ENCODE data around the gene NADK.
A peak's percentile ranks its signal among the peaks of the same experiment; 100 is the strongest.

Gene NADK

DNA sequence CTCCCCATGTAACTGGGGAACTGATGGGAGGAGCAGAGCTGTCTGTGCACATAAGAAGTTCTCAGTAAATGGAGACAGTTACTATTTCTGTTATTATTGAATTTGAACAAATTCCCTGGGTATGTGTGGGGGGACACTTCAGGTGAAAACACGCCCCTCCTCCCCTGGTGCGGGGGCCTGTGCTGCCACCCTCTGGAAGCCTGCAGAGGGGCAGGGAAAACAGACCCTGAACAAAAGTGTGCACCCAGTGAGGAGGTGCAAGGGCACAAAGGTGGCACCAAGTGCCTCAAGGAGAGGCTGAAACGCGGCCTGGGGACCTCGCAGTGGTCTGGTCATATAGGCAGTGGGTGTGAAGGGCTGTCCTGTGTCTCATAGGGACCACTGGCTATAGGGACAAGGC, 18.2 kb upstream of the NADK start:
- TF ChIP-seq GATA2 (IDR thresholded peaks at IDR 0.05; ENCODE audit: low read depth, low read length) (no peak), GATA3 (IDR thresholded peaks at IDR 0.05; ENCODE audit: low read depth, low read length) (no peak)

DNA sequence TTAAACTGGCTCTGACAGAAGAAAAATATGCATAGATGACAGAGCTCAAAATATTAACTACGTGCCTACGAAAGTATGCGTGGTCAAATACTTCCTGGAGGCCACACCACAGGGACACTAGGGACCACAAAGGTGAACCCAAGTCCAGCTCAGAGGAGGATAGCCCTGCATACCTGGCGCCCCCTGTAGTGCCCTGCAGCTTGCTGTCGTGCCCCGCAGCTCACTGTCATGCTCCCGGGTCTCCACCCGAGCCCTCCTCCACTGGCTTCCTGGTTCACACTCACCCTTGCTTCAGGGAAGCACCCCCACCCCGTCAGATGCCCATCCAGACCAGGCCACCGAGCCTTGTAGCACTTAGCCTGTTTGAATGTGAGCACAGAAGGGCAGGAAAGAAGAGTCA, 16.7 kb upstream of the NADK start:
- no peak for TF ChIP-seq GATA3 (IDR thresholded peaks at IDR 0.05; ENCODE audit: low read depth, low read length)
- TF ChIP-seq GATA2 (IDR thresholded peaks at IDR 0.05; ENCODE audit: low read depth, low read length), result no peak

DNA sequence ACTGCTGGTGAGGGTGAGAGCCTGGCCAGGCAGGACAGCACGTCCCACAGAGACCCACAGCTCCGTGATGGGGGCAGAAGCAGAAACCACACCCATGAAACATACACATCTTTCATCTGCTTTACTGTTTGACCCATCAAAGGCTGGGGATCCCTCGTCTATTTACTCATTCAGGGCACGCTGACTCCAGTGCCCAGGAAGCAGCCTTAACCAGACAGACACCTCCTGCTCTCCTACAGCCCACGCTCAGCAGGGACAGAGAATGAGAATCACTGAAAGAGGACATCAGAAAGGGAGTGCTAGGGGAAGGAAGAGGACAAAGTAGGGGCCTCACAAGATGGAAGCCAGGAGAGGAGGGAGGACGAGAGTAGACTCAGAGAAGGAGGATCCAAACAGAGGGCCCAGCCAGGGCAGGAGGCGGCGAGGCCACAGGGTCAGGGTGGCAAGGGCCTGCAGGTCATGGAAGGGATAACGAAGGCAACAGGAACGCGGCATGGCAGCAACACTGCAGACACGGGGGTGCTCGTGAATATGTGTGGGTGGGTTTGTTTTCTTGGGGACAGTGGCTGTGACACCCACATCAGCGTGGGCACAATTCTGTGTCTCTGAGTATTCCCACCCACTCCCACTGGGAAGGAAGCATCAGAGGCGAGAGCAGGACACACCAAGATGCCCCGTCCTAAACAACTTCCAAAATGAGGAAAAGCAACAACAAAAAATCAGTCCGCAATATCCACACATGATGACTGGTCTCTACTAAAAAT, 15.4 kb upstream of the NADK start:
- TF ChIP-seq GATA3 (IDR thresholded peaks at IDR 0.05; ENCODE audit: low read depth, low read length), result no peak
- no peak for TF ChIP-seq GATA2 (IDR thresholded peaks at IDR 0.05; ENCODE audit: low read depth, low read length)

DNA sequence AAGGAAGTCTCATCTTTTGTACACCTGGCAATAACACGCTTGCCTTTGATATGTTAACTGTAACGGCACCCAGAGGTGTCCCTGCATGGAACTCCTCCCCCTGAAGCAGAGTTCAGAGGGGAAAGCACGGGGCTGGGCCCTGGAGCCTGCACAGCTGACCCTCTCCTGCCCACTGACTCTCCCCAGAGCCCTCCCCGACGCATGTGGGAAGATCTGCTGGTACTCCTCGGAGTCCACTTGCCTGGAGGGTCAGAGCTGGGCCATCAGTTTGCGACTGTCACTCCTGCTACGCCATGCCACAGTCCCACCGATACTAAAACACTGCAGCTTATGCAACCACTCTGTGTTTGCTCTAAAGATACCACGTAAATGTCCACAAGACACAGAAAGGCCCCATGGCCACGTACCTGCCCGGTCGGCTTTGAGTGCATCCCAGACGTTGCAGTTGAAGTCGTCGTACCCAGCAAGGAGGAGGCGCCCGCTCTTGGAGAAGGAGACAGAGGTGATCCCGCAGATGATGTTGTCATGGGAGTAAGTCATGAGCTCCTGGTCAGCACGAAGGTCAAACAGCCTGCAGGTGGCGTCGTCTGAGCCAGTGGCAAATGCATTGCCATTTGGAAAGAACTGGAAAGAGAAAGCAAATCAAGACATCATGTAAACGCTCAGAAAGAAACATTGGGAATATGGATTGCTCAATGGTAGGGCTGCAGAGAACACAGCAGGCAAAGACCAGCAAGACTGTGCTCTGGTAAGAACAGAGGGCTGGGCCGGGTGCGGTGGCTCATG, 10.6 kb upstream of the NADK start:
- TF ChIP-seq GATA3 (IDR thresholded peaks at IDR 0.05; ENCODE audit: low read depth, low read length) (no peak), GATA2 (IDR thresholded peaks at IDR 0.05; ENCODE audit: low read depth, low read length) (no peak)

DNA sequence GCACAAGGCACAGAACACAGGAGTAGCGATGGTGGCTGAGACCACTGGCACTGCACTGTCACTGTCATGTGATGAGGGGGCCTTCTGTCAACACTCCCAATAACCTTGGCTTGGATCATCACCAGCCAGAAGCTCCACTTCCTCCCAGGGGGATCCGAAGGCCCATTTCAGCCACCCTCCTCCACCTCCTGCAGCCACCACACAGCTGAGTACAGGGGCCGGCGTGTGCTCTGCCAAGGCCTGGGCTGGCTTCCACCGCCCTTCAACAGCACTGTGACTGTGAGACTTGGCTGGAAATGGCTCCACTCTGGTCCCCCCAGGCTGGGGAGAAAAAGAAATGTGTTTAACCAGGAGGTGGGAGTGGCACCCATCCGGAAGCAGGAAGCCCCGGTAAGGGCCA, 9.9 kb upstream of the NADK start:
- TF ChIP-seq GATA2 (IDR thresholded peaks at IDR 0.05; ENCODE audit: low read depth, low read length), result no peak
- no peak for TF ChIP-seq GATA3 (IDR thresholded peaks at IDR 0.05; ENCODE audit: low read depth, low read length)

DNA sequence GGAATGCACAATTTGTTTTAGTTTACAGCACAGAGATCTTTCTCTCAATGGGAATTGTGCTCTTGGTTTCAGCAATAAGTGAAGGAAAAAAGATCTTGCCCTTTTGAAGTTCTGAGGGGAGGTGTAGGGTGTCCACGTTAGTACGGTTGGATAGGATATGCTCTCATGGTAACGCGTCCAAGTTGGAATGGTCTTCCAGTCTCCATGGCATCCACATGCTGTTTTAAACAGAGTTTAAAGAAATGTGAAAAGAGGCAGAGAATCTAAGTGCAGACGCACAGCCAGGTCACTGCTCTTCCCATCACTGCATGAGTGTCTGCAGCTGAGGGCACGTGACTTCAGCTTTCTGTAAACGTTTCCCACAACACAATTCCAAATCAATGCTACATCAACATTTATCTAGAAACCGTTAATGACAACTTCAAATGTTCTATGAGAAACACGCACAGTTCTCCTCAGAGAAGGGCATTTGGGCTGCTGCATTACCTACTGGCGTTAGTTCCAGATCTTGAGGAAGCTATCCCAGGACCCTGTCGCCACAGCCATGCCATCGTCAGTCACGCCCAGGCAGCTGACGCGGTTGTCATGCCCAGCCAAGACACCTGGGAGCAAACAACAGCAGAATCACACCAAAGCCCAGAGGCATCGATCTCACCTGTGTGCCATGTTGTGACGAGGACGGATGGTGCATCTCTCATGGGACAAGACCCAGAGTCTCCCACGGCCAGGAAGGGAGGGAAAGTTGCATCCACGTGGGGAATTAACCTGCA, 8.8 kb upstream of the NADK start:
- no peak for TF ChIP-seq GATA2 (IDR thresholded peaks at IDR 0.05; ENCODE audit: low read depth, low read length)
- TF ChIP-seq GATA3 (IDR thresholded peaks at IDR 0.05; ENCODE audit: low read depth, low read length), result no peak

DNA sequence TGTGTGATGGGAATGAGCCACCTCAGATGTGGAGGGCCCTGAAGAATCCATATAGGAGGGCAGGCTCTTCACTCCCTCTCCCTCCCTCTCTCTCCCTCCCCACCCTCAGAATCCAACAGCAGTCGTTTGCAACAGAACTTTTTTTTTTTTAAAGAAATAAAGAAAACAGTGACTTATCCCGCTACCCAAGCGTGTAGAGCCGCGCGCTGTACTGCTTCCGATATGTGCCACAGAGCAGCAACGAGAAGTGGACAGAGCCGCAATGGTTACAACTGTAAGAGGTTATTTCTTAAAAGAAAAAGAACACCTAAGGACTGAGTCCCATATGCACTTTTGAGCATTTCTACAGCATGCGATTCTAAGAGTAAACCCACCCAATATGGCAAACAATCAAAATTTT, 7.4 kb upstream of the NADK start:
- TF ChIP-seq GATA3 (IDR thresholded peaks at IDR 0.05; ENCODE audit: low read depth, low read length) (no peak), GATA2 (IDR thresholded peaks at IDR 0.05; ENCODE audit: low read depth, low read length) (no peak)

DNA sequence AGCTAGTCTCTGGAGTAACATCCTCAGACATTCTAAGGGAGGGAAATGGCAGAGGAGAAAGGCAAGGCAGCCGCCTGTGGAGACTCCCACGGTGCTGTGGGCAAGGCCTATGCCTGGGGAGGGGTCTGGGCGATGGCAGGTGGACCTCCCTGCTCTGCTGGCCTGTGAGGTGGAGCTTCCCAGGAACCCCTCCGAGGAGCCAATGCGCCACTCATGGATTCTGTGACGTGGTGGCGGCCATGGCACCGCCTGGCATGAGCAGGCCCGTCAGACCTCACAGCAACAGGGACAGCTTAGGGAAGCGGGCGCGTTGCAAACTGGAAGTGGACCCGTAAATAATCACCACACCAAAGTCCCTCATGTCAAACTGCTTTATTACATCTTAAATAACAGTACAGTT, 6.7 kb upstream of the NADK start:
- TF ChIP-seq GATA3 (IDR thresholded peaks at IDR 0.05; ENCODE audit: low read depth, low read length) (no peak), GATA2 (IDR thresholded peaks at IDR 0.05; ENCODE audit: low read depth, low read length) (no peak)

DNA sequence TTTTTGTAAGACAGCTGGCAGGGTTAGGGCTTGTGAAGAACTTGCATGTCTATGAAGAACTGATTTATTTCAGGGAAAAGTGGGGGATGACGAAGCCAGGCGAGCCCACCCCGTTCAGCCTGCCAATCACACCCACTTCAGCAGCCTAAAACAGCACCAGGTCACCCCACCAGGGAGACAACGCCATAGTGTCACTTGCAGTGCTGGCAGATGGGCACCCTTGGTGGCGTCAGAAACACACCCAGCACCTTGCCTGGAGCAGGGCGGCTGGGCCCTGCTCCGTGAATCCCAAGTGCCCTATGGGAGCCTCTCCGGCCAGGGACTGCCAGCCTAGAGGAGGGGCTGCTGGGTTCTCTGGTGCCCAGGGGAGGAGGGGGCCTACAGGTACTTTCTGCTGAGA, 5.0 kb upstream of the NADK start:
- TF ChIP-seq GATA2 (IDR thresholded peaks at IDR 0.05; ENCODE audit: low read depth, low read length) (no peak), GATA3 (IDR thresholded peaks at IDR 0.05; ENCODE audit: low read depth, low read length) (no peak)

DNA sequence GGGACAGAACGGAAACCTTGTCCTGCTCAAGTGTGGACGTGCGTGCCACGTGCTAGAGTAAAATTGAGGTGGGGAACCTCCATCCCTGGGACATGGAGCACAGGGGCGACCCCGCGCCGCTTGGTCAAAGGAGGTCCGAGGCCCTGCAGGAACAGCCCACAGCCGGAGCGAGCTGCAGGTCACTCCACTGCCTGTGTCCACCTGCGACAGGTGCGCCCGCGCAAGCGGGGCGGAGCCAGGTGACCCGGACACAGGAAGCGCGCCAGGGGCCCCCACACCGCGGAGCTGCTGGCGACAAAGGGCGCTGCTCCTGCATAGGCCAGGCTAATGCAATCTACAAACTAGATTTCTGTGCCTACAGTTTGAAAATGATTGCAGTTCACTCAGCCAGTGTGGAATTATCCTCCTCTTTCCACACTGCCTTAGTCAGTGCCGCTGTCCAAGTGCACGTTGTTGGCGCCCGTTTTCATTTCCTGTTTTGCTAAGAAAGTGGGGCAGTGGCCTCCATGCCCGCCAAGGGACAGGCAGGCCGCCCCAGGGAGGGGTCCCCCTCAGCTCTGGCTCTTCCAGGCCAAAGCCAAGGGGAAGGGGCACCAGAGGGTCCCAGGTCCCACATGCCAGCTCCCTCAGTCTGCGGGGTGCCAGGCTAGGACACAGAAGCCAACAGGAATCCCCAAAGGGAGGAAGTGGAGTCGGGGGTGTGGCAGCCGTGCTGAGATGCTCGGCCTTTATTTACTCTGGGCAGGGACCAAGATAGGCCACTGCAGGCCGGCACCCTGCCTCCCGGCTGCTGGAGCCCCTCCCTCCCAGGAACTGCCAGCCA, 4.3 kb upstream of the NADK start:
- no peak for TF ChIP-seq GATA3 (IDR thresholded peaks at IDR 0.05; ENCODE audit: low read depth, low read length)

DNA sequence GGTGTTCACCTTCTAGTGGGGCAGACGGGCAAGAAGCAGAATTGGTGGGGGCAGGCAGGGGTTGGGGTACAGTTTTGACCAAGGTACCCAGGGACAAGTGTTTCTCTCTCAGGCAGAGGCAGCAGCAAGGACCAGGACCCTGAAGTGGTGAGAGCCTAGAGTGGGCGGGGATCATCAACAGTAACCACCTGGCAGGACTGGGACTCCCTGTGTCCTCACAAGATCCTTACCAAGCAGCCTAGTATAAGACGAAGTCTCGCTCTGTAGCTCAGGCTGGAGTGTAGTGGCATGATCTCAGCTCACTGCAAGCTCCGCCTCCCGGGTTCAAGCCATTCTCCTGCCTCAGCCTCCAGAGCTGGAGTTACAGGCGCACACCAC, 3.2 kb upstream of the NADK start:
- TF ChIP-seq GATA3 (IDR thresholded peaks at IDR 0.05; ENCODE audit: low read depth, low read length) (no peak), GATA2 (IDR thresholded peaks at IDR 0.05; ENCODE audit: low read depth, low read length) (no peak)

DNA sequence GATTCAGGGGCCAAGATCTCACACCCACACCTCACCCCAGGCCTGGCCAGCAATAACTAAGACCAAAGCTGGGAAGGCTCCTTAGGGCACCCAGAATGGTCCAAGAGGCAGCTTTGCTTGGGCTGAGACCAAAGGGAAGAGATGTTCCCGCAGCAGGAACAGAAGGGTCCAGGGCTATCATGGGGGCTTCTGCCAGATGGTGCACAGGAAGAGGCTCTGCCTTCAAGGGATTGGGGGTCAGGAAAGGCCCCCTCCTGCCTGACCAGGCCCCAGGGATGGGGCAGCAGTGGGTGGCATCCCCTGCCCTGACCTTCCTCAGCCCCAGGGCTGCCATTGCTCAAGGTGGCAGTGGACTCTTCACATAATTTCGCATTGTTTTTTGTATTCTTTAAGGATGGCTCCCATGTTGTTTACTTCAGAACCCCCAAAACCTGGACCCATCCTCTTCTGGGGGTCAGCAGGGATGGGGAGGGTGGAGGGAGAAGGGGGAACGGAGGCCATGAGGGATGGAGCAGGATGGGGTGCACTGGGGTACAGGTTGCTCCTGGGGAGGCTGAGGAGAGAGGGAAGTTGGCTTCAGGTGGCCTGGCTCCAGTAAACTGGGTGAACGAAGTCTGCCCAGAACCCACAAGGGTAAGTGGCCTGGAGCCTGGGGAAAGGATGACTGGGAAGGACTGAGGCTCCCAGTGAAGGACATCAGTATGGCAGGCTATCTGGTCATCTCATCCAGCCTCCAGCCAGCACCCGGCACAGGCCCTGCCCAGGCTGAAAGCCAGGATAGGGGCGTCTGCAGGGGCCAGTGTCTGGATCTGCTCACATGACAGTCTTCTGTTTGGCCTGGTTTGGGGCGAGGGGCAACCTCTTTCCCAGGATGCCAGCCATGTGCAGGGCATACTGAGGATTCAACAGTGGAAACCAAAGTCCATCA, 2.6 kb upstream of the NADK start:
- TF ChIP-seq GATA3 (IDR thresholded peaks at IDR 0.05; ENCODE audit: low read depth, low read length), result no peak
- TF ChIP-seq GATA2 (IDR thresholded peaks at IDR 0.05; ENCODE audit: low read depth, low read length), result peak; percentile 77

Data from SH-SY5Y (cell line).